GM04504 (cell line): ENCODE measurements around the gene SIN3A.
"Not testable (repeated sequence)": the region's sequence is repeated elsewhere in the genome, so short reads cannot be mapped to it uniquely, and the experiment has no call there.

Experiments used
- DNase-seq: peaks from one replicate; pipeline ENCODE4 v3.0.0-alpha.2; 2012; ENCODE audit warnings: low read depth

Gene SIN3A

DNA sequence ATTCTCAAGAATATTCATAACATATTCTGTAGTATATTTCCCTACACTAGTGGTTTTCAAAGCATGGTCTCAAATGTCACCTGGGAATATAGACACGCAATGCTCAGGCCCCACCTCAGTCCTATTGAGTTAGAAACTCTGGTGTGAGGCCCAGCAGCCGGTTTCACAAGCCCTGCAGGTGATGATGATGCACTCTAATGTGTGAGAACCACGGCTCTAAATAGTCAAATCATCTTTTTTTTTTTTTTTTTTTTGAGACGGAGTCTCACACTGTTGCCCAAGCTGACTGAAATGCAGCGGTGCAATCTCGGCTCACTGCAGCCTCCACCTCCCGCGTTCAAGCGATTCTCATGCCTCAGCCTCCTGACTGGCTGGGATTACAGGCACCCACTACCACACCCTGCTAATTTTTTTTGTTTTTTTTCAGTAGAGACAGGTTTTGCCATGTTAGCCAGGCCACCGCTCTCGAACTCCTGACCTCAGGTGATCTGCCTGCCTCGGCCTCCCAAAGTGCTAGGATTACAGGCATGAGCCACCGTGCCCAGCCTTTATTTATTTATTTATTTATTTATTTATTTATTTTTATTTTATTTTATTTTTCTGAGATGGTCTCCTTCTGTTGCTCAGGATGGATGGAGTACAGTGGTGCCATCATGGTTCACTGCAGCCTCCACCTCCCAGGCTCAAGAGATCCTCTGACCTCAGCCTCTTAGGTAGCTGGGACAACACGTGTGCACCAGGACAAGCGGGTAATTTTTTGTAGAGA is 117.7 kb downstream of the SIN3A start:
- DNase-seq: not testable (repeated sequence)

DNA sequence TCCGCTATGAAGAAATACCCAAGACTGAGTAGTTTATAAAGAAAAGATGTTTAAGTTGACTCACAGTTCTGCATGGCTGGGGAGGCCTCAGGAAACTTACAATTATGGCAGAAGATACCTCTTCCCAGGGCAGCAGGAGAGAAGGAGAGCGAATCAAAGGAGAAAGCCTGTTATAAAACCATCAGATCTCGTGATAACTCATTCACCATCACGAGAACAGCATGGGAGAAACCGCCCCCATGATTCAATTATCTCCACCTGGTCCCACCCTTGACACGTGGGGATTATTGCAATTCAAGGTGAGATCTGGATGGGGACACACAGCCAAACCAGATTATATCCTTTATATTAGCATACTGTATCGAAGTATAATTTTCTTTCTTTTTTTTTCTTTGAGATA is 119.4 kb downstream of the SIN3A start:
- DNase-seq: not testable (repeated sequence)

DNA sequence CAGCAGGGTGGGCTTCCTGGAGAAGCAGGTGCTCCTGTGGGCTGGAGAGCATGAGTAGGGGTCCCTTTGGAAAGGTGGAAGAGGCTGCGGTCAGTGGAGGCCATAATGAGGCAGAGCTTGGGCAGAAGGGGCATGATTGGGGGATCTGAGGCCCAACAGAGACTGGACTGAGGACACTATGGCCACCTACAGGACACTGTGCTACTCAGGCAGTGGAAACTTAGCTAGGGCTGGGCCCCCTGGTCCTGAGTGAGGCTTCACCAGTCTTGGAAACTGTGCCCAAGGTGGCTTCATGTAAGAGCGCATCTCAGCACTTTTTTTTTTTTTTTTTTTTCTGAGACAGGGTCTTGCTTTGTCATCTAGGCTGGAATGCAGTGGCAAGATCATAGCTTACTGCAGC is 121.9 kb downstream of the SIN3A start:
- DNase-seq: no peak

DNA sequence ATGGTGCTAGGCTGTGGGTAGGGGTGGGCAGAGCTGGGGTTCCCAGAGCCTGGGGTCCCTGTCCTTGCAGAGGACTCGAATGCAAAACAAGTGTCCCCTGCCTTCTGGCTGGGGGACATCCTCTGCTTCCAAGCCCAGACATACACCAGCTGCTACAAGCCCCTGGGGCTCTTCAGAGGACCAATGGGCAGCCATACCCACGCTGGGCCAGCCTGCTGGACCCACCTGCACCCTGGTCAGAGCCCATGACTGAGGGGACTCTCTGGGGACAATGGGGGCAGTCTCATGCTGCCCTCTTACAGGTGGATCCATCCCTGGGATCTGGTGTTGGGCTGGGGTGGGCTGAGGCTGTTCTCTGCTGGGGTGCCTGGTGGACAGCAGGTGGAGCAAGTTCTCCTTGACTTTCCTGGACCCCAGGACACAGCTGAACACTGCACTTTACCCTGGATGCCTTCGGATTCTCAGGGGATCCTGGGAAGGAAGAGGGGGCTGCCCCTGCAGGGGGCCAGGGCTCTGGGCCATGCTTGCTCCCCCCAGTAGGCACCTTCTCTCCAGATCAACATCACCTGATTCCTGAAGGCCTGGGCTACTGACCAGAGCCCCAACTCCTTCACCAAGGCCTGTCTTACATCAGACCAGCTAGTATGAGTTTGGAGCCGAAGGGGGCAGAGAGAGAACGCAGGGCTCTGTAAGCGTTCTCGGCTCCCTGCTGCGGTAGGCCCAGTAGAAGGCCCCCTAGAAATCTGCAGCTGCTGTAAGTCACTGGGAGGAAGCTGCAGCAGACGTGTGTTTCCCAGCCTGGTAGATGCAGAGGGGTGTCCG is 122.8 kb downstream of the SIN3A start:
- DNase-seq: no peak

DNA sequence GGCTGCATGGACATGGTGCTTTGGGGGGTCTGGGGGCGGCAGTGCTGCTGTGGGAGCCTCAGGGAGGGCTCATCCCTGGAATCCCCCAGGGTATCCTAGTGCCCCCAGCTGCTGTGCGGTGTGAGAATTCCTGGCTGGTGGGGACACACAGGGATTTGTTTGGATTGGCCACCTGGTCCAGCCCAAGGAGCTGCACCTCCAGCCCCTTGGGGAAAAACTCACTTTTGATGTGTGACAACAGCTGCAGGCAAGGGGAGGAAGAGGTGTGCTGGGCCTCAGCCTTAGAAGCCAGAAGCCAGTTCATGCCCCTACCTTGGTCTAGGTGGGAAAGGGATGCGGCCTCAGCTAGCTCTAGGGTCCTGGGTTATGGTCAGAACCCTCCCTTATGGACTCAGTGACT is 124.0 kb downstream of the SIN3A start:
- DNase-seq: no peak

DNA sequence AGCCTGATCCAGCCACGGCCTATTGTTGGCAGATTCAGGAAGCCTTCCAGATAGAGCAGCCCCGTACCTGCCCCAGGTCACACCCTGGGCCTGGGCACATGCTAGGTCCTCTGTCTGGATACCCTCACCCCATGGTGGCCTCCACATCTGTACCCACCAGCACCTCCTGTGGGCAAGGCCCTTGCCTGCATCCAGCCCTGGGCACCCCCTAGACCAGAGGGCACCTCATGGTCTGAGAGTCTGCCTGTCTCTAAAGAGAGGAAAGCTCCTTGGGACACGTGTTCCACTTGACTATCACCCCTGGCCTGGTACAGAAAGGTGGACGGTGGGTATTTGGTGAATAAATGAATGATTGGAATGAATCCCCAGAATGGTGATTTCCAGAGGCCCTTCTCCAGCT is 124.5 kb downstream of the SIN3A start:
- DNase-seq: no peak

DNA sequence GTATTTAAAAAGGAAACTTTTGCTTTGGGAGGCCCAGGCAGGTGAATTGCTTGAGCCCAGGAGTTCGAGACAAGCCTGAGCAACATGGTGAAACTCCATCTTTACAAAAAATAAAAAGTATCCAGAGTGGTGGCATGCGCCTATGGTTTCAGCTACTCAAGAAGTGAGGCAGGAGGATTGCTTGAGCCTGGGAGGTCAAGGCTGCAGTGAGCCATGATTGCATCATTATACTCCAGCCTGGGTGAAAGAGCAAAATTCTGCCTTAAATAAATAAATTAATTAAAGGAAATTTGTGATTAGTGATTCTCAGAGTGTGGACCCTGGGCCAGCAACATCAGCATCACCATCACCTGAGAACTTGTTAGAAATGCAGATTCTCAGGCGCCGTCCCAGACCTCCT is 125.6 kb downstream of the SIN3A start:
- no peak for DNase-seq

DNA sequence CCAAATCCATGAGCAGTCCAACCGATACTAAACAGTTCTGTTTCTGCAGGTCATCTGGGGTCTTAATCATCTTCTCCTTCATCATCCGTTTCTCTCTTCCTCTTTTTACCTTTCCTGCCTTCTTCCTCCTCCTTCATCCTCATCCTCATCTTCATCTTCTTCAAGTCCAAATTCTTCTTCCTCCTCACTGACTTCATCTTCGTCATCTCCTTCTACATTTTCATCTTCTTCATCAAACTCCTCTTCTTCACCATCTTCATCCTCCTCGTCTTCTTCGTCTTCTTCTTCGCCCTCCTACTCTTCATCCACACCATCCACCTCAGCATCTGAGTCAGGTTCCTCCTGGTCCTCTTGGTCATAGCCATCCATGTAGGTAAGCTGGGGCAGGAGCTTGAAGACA is 129.8 kb downstream of the SIN3A start:
- DNase-seq: no peak
